ENCODE results near the gene SPAG9.

GRCh38 chr17:51010173-51010675, 110.4 kb downstream of the SPAG9 start:
- TF ChIP-seq, protein P1, sequence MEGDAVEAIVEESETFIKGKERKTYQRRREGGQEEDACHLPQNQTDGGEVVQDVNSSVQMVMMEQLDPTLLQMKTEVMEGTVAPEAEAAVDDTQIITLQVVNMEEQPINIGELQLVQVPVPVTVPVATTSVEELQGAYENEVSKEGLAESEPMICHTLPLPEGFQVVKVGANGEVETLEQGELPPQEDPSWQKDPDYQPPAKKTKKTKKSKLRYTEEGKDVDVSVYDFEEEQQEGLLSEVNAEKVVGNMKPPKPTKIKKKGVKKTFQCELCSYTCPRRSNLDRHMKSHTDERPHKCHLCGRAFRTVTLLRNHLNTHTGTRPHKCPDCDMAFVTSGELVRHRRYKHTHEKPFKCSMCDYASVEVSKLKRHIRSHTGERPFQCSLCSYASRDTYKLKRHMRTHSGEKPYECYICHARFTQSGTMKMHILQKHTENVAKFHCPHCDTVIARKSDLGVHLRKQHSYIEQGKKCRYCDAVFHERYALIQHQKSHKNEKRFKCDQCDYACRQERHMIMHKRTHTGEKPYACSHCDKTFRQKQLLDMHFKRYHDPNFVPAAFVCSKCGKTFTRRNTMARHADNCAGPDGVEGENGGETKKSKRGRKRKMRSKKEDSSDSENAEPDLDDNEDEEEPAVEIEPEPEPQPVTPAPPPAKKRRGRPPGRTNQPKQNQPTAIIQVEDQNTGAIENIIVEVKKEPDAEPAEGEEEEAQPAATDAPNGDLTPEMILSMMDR (IDR thresholded peaks at IDR 0.05), result no peak
- TF ChIP-seq POLR2A (IDR thresholded peaks at IDR 0.05), result no peak
